NT2/D1 (cell line): ENCODE data around the gene CNRIP1.

Experiments used
- SUZ12 ChIP-seq: IDR thresholded peaks from 2 replicates; pipeline ENCODE4 v1.6.1; 2011; ENCODE audit not compliant: insufficient read length, insufficient read depth; ENCODE audit errors: extremely low read depth
- YY1 ChIP-seq: IDR thresholded peaks from 2 replicates; pipeline ENCODE4 v1.6.1; 2011; ENCODE audit not compliant: insufficient read length, insufficient read depth
- ZNF274 ChIP-seq: IDR thresholded peaks from 2 replicates; pipeline ENCODE4 v1.6.1; 2011; ENCODE audit warnings: mild to moderate bottlenecking, low read depth, low read length

GRCh38 chr2:68309426-68309825 lies 10.3 kb downstream of the CNRIP1 start:
- TF ChIP-seq YY1: no peak
- TF ChIP-seq SUZ12: no peak
- TF ChIP-seq ZNF274: no peak
